Loucy (cell line): ENCODE results near the gene RFNG.

Experiments used
- H2AFZ ChIP-seq: fragments of 200-600 bp; sonication (generic); 2 replicates; pipeline ENCODE4 v1.6.0; 2016; ENCODE audit warnings: antibody characterized with exemption, mild to moderate bottlenecking, low read length, moderate library complexity
- H3F3A ChIP-seq: fragments of 200-600 bp; 2 replicates; pipeline ENCODE4 v1.6.0; 2016; ENCODE audit warnings: antibody characterized with exemption, low read depth, mild to moderate bottlenecking
- H3K27me3 ChIP-seq: fragments of 200-600 bp; sonication (generic); 2 replicates; pipeline ENCODE4 v1.6.1; 2014; ENCODE audit warnings: low read length, mild to moderate bottlenecking; ENCODE audit not compliant: insufficient read depth, poor library complexity, severe bottlenecking
- H3K36me3 ChIP-seq: fragments of 200-600 bp; sonication (generic); 2 replicates; pipeline ENCODE4 v1.6.1; 2016; ENCODE audit warnings: low read length; ENCODE audit not compliant: insufficient read depth
- H3K4me1 ChIP-seq: fragments of 200-600 bp; sonication (generic); 2 replicates; pipeline ENCODE4 v1.5.1; 2014; ENCODE audit warnings: low read length, mild to moderate bottlenecking; ENCODE audit not compliant: insufficient read depth, poor library complexity, severe bottlenecking
- H3K4me2 ChIP-seq: fragments of 200-600 bp; sonication (generic); 2 replicates; pipeline ENCODE4 v1.6.0; 2014; ENCODE audit warnings: antibody characterized with exemption, low read length, low read depth, mild to moderate bottlenecking; ENCODE audit not compliant: poor library complexity, severe bottlenecking
- H3K4me3 ChIP-seq: fragments of 200-600 bp; sonication (generic); 2 replicates; pipeline ENCODE4 v1.5.1; 2014; ENCODE audit warnings: low read length, mild to moderate bottlenecking, mixed read lengths; ENCODE audit not compliant: poor library complexity, severe bottlenecking
- H3K79me2 ChIP-seq: fragments of 200-600 bp; sonication (generic); 2 replicates; pipeline ENCODE4 v1.6.1; 2014; ENCODE audit warnings: low read length; ENCODE audit not compliant: insufficient read depth
- H3K9ac ChIP-seq: fragments of 200-600 bp; sonication (generic); 2 replicates; pipeline ENCODE4 v1.6.0; 2014; ENCODE audit warnings: mild to moderate bottlenecking, low read depth, low read length, moderate library complexity; ENCODE audit not compliant: poor library complexity, severe bottlenecking
- H3K9me2 ChIP-seq: fragments of 200-600 bp; sonication (generic); replicated peaks from 2 replicates; pipeline ENCODE4 v1.6.1; 2016; ENCODE audit warnings: low read depth, low read length, mixed read lengths
- H3K9me3 ChIP-seq: fragments of 200-600 bp; sonication (generic); 2 replicates; pipeline ENCODE4 v1.6.1; 2014; ENCODE audit warnings: mild to moderate bottlenecking, antibody characterized with exemption, low read length, low read depth; ENCODE audit not compliant: insufficient read depth
- H4K20me1 ChIP-seq: fragments of 200-600 bp; sonication (generic); 2 replicates; pipeline ENCODE4 v1.6.0; 2014; ENCODE audit warnings: antibody characterized with exemption, low read length, mild to moderate bottlenecking; ENCODE audit not compliant: insufficient read depth, poor library complexity, severe bottlenecking
- EZH2phosphoT487 ChIP-seq: fragments of 200-600 bp; IDR thresholded peaks from 2 replicates; pipeline ENCODE4 v1.6.1; 2018; ENCODE audit warnings: antibody characterized with exemption, mild to moderate bottlenecking, moderate library complexity, borderline replicate concordance
- TF ChIP-seq, protein P1 (sequence below): fragments of 200-600 bp; sonication (generic); conservative IDR thresholded peaks from 2 replicates; pipeline ENCODE4 v1.5.1; 2014; ENCODE audit warnings: mild to moderate bottlenecking, antibody characterized with exemption, low read length

Gene RFNG

DNA sequence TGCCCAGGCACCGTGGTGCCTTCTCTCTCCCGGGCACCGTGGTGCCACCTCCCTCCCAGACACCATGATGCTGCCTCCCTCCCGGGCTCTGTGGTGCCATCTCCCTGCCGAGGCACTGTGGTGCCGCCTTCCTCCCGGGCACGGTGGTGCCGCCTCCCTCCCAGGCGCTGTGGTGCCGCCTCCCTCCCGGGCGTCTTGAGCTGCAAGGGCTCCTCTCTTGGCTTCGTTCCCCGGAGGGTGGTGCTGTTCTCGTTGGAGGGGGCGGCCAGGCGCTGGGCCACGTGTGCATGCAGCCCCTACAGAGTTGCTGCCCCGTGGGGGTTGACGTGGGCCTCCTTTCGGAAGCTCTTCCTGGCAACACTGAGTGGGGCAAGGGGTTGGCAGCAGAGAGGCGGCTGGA is 37.2 kb downstream of the RFNG start:
- H3K4me1 ChIP-seq = no peaks in the 10 kb centered on the region
- H3K4me2 ChIP-seq = no peak overlapping the region
- no peak overlapping the region for H2AFZ ChIP-seq
- H3K9ac ChIP-seq = no peak overlapping the region
- H4K20me1 ChIP-seq = no peaks in the 10 kb centered on the region
- TF ChIP-seq EZH2phosphoT487 = no peak
- H3K9me3 ChIP-seq = no peaks in the 10 kb centered on the region
- no peak overlapping the region for H3K4me3 ChIP-seq
- no peaks in the 10 kb centered on the region for H3K9me2 ChIP-seq
- H3K36me3 ChIP-seq = no peaks in the 10 kb centered on the region
- H3F3A ChIP-seq = no peaks in the 10 kb centered on the region
- H3K79me2 ChIP-seq = no peaks in the 10 kb centered on the region
- H3K27me3 ChIP-seq = no peaks in the 10 kb centered on the region

DNA sequence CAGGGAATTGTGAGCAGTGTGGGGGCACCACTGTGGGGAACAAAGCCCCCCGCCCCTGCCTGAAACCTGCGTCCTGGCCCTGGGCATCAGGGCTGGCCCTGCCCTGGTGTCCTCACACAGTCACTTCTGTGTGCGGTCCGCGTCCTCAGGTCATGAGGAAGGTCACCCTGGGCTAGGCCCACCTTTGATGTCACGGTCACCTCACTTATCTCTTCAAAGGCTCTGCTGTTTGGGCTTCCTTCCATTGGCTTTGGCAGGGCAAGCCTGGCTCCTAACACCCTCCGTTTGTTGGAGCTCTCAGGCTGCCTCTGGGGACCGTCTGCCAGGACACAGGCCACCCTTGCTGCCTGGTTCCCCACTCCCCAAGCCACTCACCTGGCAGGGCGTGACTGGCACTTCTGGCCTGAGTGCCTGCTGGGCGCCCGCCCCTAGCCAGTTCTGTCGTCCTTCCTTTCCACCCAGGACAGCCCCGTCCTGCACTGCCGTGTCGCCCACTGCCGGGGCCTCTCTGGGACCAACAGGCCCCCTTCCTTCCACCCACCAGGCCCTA is 37.8 kb downstream of the RFNG start:
- Histone ChIP-seq H3K9ac (no peak overlapping the region), H3K79me2 (no peaks in the 10 kb centered on the region), H3K4me3 (no peak overlapping the region), H4K20me1 (no peaks in the 10 kb centered on the region), H3K4me2 (no peak overlapping the region), H3K36me3 (no peaks in the 10 kb centered on the region), H3K9me2 (no peaks in the 10 kb centered on the region), H3K27me3 (no peaks in the 10 kb centered on the region), H3K4me1 (no peaks in the 10 kb centered on the region), H2AFZ (no peak overlapping the region), H3F3A (no peaks in the 10 kb centered on the region), H3K9me3 (no peaks in the 10 kb centered on the region)
- TF ChIP-seq, protein P1, sequence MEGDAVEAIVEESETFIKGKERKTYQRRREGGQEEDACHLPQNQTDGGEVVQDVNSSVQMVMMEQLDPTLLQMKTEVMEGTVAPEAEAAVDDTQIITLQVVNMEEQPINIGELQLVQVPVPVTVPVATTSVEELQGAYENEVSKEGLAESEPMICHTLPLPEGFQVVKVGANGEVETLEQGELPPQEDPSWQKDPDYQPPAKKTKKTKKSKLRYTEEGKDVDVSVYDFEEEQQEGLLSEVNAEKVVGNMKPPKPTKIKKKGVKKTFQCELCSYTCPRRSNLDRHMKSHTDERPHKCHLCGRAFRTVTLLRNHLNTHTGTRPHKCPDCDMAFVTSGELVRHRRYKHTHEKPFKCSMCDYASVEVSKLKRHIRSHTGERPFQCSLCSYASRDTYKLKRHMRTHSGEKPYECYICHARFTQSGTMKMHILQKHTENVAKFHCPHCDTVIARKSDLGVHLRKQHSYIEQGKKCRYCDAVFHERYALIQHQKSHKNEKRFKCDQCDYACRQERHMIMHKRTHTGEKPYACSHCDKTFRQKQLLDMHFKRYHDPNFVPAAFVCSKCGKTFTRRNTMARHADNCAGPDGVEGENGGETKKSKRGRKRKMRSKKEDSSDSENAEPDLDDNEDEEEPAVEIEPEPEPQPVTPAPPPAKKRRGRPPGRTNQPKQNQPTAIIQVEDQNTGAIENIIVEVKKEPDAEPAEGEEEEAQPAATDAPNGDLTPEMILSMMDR = no peak

DNA sequence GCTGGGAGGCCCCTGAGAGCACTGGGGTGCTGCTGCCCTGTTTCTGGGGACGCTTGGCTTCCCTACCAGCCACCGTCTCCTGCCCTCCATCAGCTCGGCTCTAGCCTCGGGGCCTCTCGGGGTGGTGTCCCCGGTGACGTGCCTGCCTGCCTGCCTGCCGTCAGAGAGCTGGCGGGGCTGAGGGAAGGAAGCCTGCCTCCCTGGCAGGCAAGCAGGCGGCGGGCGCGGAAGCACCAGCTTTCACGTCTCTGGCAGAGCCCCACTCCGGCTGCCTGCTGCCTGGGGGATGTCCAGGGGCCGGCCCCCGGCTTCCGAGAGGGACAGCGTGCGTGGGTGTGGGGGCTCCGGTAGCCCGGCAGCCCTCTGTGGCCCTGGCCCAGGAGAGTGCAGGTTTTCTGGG is 38.3 kb downstream of the RFNG start:
- no peaks in the 10 kb centered on the region for H3K27me3 ChIP-seq
- H3K9me2 ChIP-seq = no peaks in the 10 kb centered on the region
- no peaks in the 10 kb centered on the region for H3F3A ChIP-seq
- H4K20me1 ChIP-seq = no peaks in the 10 kb centered on the region
- no peak overlapping the region for H3K9ac ChIP-seq
- no peak for TF ChIP-seq EZH2phosphoT487
- TF ChIP-seq, protein P1 = no peak
- no peak overlapping the region for H2AFZ ChIP-seq
- no peaks in the 10 kb centered on the region for H3K9me3 ChIP-seq
- H3K36me3 ChIP-seq = no peaks in the 10 kb centered on the region
- H3K4me3 ChIP-seq = no peak overlapping the region
- no peaks in the 10 kb centered on the region for H3K79me2 ChIP-seq
- no peaks in the 10 kb centered on the region for H3K4me1 ChIP-seq
- no peak overlapping the region for H3K4me2 ChIP-seq

DNA sequence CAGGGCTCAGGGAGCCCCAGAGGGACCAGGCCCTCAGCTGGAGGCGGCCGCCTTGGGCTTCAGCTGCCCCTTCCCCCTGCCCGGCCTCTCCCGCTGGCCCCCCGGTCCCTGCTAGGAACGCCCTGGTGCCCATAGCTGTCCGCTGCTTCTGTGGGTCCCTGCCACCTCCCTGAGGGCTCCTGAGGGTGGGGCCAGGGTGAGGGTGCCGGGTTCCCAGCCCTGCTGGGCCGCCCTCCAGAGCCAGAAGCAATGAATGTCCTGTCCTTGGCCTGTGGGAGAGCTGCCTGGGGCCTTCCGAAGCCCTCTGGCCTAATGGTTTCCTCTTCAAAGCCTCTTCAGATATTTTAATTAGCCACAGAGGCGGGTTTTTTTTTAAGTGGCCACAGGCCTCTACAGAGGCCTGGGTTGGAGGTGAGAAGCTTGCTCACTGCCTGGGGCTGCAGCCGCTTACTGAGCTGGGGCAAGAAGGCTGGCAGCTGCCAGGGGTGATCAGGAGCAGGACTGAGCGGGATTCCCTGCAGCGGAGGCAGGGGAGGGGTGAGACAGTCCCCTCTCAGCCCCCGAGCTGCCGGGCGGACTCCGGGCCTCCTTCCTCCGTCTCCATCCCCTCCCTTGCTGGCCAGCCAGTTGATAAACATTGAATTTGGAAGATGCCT is 38.8 kb downstream of the RFNG start:
- no peaks in the 10 kb centered on the region for H3K4me1 ChIP-seq
- H3F3A ChIP-seq = no peaks in the 10 kb centered on the region
- no peaks in the 10 kb centered on the region for H3K79me2 ChIP-seq
- no peaks in the 10 kb centered on the region for H3K9me2 ChIP-seq
- H3K36me3 ChIP-seq = no peaks in the 10 kb centered on the region
- TF ChIP-seq EZH2phosphoT487 = no peak
- TF ChIP-seq, protein P1 = no peak
- no peaks in the 10 kb centered on the region for H4K20me1 ChIP-seq
- no peaks in the 10 kb centered on the region for H3K27me3 ChIP-seq
- H3K4me3 ChIP-seq = no peak overlapping the region
- H3K9ac ChIP-seq = no peak overlapping the region
- H3K4me2 ChIP-seq = no peak overlapping the region
- no peaks in the 10 kb centered on the region for H3K9me3 ChIP-seq
- no peak overlapping the region for H2AFZ ChIP-seq
